Measurements from ENCODE around the gene PLAC8.

- TF ChIP-seq, protein P1, sequence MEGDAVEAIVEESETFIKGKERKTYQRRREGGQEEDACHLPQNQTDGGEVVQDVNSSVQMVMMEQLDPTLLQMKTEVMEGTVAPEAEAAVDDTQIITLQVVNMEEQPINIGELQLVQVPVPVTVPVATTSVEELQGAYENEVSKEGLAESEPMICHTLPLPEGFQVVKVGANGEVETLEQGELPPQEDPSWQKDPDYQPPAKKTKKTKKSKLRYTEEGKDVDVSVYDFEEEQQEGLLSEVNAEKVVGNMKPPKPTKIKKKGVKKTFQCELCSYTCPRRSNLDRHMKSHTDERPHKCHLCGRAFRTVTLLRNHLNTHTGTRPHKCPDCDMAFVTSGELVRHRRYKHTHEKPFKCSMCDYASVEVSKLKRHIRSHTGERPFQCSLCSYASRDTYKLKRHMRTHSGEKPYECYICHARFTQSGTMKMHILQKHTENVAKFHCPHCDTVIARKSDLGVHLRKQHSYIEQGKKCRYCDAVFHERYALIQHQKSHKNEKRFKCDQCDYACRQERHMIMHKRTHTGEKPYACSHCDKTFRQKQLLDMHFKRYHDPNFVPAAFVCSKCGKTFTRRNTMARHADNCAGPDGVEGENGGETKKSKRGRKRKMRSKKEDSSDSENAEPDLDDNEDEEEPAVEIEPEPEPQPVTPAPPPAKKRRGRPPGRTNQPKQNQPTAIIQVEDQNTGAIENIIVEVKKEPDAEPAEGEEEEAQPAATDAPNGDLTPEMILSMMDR (IDR thresholded peaks at IDR 0.05; ENCODE audit: low read depth, low read length): no peak
- TF ChIP-seq POLR2A (IDR thresholded peaks at IDR 0.05; ENCODE audit: extremely low read depth, insufficient read length): no peak
These were observed 47.4 kb downstream of the PLAC8 start for GRCh38 chr4:83067058-83067639.

All from NB4 (cell line).